Measurements from ENCODE around the gene HSD17B13. TPM values are rescaled to one million over a fixed set of nuclear protein-coding genes. Genes with fewer than 3 reads are reported as not detected.

Gene HSD17B13
- total and polyA plus RNA-seq, 2 of the 13 experiments (the other 11 are each of a cell fraction or from before 2014, with no cell fraction given) = 0.04 to 0.15 TPM

DNA sequence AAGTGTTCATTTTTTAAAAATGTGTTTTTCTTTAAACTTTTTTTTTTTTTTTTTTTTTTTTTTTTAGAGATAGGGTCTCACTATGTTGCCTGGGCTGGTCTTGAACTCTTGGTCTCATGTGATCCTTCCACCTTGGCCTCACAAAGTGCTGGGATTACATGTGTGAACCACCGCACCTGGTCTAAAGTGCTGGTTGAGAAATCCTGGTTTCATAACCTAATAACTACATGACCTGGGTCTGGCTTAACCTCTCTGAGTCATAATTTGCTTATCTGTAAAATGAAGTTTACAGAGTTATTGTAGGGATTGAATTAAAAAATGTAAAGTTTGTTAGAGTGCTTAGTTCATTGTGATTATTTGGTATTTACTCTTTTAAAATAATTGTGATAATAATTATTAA is 5.2 kb downstream of the HSD17B13 start (continued):
- TF ChIP-seq, protein P1, sequence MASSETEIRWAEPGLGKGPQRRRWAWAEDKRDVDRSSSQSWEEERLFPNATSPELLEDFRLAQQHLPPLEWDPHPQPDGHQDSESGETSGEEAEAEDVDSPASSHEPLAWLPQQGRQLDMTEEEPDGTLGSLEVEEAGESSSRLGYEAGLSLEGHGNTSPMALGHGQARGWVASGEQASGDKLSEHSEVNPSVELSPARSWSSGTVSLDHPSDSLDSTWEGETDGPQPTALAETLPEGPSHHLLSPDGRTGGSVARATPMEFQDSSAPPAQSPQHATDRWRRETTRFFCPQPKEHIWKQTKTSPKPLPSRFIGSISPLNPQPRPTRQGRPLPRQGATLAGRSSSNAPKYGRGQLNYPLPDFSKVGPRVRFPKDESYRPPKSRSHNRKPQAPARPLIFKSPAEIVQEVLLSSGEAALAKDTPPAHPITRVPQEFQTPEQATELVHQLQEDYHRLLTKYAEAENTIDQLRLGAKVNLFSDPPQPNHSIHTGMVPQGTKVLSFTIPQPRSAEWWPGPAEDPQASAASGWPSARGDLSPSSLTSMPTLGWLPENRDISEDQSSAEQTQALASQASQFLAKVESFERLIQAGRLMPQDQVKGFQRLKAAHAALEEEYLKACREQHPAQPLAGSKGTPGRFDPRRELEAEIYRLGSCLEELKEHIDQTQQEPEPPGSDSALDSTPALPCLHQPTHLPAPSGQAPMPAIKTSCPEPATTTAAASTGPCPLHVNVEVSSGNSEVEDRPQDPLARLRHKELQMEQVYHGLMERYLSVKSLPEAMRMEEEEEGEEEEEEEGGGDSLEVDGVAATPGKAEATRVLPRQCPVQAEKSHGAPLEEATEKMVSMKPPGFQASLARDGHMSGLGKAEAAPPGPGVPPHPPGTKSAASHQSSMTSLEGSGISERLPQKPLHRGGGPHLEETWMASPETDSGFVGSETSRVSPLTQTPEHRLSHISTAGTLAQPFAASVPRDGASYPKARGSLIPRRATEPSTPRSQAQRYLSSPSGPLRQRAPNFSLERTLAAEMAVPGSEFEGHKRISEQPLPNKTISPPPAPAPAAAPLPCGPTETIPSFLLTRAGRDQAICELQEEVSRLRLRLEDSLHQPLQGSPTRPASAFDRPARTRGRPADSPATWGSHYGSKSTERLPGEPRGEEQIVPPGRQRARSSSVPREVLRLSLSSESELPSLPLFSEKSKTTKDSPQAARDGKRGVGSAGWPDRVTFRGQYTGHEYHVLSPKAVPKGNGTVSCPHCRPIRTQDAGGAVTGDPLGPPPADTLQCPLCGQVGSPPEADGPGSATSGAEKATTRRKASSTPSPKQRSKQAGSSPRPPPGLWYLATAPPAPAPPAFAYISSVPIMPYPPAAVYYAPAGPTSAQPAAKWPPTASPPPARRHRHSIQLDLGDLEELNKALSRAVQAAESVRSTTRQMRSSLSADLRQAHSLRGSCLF (CRISPR knock-in tag; IDR thresholded peaks at IDR 0.05; ENCODE audit: borderline replicate concordance) = no peak
- no peak for TF ChIP-seq ZNF609 (CRISPR knock-in tag; IDR thresholded peaks at IDR 0.05; ENCODE audit: borderline replicate concordance)
- no peak for TF ChIP-seq HOXA7 (CRISPR knock-in tag; IDR thresholded peaks at IDR 0.05)
- no peak for TF ChIP-seq ZNF839 (CRISPR knock-in tag; IDR thresholded peaks at IDR 0.05; ENCODE audit: borderline replicate concordance)
- TF ChIP-seq GTF3A (CRISPR knock-in tag; conservative IDR thresholded peaks at IDR 0.05) = no peak
- no peak for TF ChIP-seq CAMTA2 (CRISPR knock-in tag; IDR thresholded peaks at IDR 0.05; ENCODE audit: borderline replicate concordance)
- TF ChIP-seq ZNF383 (CRISPR knock-in tag; IDR thresholded peaks at IDR 0.05; ENCODE audit: borderline replicate concordance) = no peak
- no peak for TF ChIP-seq ZFP41 (CRISPR knock-in tag; IDR thresholded peaks at IDR 0.05; ENCODE audit: borderline replicate concordance)
- TF ChIP-seq SAP130 (CRISPR knock-in tag; IDR thresholded peaks at IDR 0.05; ENCODE audit: low read depth) = 0 out of 2 replicates have a peak, but pooled peaks have one; percentile 17
- no peak for TF ChIP-seq ZNF232 (CRISPR knock-in tag; IDR thresholded peaks at IDR 0.05; ENCODE audit: borderline replicate concordance)
- TF ChIP-seq PAF1 (CRISPR knock-in tag; IDR thresholded peaks at IDR 0.05) = no peak
- TF ChIP-seq NBN (conservative IDR thresholded peaks at IDR 0.05) = no peak
- TF ChIP-seq ZSCAN9 (CRISPR knock-in tag; IDR thresholded peaks at IDR 0.05; ENCODE audit: borderline replicate concordance) = no peak
- no peak for TF ChIP-seq TMF1 (CRISPR knock-in tag; IDR thresholded peaks at IDR 0.05; ENCODE audit: low read depth)
- no peak for TF ChIP-seq ZNF878 (CRISPR knock-in tag; IDR thresholded peaks at IDR 0.05)
- no peak for TF ChIP-seq ZNF143 (CRISPR knock-in tag; IDR thresholded peaks at IDR 0.05)
- no peak for TF ChIP-seq CCAR2 (optimal IDR thresholded peaks at IDR 0.05; ENCODE audit: low read depth, low read length)
- TF ChIP-seq GLI4 (CRISPR knock-in tag; IDR thresholded peaks at IDR 0.05; ENCODE audit: borderline replicate concordance) = no peak
- no peak for TF ChIP-seq ZSCAN21 (CRISPR knock-in tag; IDR thresholded peaks at IDR 0.05; ENCODE audit: borderline replicate concordance)
